GM12864 (cell line): ENCODE measurements around the gene CDH23.

Experiments
- DNase-seq: peaks from one replicate; pipeline ENCODE4 v3.0.0-alpha.2; 2011; ENCODE audit warnings: low read depth
- H3K4me3 ChIP-seq: 2 replicates; pipeline ENCODE4 v1.5.1; 2011; ENCODE audit warnings: mild to moderate bottlenecking, low read depth, low read length, control low read depth
- TF ChIP-seq, protein P1 (sequence below): IDR thresholded peaks from 2 replicates; pipeline ENCODE4 v1.5.1; 2011; ENCODE audit warnings: low read depth, mild to moderate bottlenecking, moderate library complexity, low read length, control low read depth, inconsistent platforms; ENCODE audit errors: missing control alignments

CDH23 gene

GRCh38 chr10:71396711-71397295 is at the start of gene CDH23:
TSS of gene CDH23 (plus strand) at chr10:71396920. CDS start at chr10:71439832, 42,912 bp downstream.
- no peak within 1 kb of the TSS for H3K4me3 ChIP-seq
- TF ChIP-seq, protein P1, sequence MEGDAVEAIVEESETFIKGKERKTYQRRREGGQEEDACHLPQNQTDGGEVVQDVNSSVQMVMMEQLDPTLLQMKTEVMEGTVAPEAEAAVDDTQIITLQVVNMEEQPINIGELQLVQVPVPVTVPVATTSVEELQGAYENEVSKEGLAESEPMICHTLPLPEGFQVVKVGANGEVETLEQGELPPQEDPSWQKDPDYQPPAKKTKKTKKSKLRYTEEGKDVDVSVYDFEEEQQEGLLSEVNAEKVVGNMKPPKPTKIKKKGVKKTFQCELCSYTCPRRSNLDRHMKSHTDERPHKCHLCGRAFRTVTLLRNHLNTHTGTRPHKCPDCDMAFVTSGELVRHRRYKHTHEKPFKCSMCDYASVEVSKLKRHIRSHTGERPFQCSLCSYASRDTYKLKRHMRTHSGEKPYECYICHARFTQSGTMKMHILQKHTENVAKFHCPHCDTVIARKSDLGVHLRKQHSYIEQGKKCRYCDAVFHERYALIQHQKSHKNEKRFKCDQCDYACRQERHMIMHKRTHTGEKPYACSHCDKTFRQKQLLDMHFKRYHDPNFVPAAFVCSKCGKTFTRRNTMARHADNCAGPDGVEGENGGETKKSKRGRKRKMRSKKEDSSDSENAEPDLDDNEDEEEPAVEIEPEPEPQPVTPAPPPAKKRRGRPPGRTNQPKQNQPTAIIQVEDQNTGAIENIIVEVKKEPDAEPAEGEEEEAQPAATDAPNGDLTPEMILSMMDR: no peak
- DNase-seq: no peak

DNA sequence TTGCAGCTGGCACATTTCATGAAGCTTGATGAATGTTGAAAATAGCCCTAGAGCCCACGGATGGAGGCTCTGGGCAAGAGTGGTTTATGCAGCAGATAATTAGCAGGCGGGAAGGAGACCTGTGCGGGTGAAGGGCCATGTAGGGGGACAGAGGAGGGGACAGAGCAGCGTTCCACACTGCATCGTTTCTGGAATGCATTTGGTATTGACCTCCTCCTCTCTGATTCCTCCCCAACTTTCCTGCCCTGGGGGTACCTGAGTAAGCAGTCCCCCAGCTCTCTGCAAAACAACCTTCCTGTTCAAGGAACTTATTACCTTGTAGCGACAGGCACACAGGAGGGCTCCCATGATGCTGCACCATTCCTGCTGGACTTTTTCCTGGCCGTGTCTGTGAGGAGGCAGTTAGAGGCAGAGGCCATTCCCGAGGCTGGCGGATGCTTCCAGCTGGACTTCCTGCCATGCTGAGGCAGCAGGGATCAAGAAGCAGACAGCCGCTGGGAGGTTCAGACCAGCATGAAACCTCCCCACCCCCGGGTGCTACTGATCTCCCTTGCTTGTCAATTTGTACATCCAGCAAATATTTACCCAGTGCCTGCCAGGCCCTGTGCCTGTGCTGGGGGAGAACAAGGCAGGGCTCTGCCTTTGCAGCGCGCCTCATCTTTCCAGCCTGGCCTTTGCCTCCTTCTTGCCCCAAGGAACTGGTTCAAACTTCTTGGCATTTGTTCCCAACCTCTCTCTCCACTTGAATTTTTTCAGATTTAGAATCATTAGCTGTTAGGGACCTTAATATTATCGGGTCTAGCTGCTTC is 48.9 kb upstream of the CDH23 start:
- no peak overlapping the region for H3K4me3 ChIP-seq
- DNase-seq: no peak
- TF ChIP-seq, protein P1: no peak

DNA sequence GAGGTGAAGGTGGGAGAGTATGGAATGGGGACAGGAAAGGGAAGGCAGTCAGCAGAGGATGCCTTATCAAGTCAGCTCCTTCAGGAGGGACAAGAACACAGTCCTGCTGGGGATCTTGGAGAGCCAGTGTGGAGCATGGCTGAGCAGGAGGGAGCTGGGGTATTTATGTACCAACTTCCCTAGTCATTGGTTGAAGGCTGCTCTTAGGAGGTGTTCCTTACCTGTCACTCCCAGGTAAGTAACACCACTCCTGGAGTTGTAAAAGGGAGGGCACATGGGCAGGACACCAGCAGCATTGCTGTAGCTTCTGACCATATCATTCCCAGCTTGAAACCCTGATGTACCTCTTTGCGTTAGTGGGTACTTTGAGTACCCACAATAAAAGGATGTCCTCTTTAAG is 47.9 kb upstream of the CDH23 start:
- H3K4me3 ChIP-seq: no peak overlapping the region
- DNase-seq: no peak
- TF ChIP-seq, protein P1: no peak

DNA sequence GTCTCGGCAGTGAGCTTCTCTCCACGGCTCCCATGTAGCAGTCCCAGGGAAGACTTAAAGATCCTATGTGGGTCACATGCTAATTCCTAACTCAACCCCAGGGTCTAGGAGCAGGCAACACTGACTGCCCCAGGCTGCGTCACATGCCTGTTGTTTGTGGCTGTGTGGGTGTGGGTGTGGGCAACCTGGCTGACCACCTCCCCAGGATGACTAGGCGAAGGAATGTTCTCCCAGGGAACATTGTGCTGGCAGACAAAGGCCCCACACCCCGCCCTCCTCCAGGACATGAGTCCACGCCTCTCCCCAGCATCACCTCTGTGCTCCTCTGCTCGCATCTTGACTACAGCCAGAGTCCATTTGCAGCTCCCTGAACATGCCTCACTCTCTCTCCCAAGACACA is 47.3 kb upstream of the CDH23 start:
- H3K4me3 ChIP-seq: no peak overlapping the region
- TF ChIP-seq, protein P1: no peak
- DNase-seq: no peak

GRCh38 chr10:71351087-71351486 is 45.6 kb upstream of the CDH23 start:
- no peak overlapping the region for H3K4me3 ChIP-seq
- TF ChIP-seq, protein P1: no peak
- no peak for DNase-seq

DNA sequence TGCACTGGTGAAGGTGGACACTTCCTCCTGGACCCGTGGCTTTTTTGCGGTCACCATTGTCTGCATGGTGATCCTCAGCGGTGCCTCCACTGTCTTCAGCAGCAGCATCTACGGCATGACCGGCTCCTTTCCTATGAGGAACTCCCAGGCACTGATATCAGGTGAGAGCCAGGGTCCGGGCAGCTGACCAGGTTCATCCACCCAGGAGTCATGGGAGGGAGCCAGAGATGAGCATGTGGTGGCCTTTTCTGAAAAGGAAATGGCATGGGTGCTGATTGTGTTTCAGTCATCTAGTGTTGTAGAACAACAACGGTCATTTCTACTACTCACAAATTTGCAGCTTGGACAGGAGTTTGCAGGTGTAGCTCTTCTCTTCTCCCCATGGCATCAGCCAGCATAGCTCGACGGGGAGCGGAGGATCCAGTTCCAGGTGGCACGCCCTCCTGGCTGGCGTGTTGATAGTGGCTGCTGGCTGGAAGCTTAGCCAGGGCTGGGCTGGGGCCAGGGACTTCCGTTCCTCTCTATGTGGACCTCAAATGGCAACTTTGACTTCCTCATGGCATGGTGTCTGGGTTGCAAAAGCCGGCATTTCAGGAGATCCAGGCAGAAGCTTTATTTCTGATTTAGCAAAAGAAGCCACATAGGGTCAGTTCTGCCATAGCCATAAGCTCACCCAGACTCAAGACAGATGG is 44.9 kb upstream of the CDH23 start:
- TF ChIP-seq, protein P1: no peak
- H3K4me3 ChIP-seq: no peak overlapping the region
- no peak for DNase-seq
